ENCODE measurements around the gene RYR1. TPM values are rescaled to one million over a fixed set of nuclear protein-coding genes. Genes with fewer than 3 reads are reported as not detected.

Gene RYR1
- total RNA-seq, 2 experiments from 2014 or later = 0.54 to 1.4 TPM

DNA sequence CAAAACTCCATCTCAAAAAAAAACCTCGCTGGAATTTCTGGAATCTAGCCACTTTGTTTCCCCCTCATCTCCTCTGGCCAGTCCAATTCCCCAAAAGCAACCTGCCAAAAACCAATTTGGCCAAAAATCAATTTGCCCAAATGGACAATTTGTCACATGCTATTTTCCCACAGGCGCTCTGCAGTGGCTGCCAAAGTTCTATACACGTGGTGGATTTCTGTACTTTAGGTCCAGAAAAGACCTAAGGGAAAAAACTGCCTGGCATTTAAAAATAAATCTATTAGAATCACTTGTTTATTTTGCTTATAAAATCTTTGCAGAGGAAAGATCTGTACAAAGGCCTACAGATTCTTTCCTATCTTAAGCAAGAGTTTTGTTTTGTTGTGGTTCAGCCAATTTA lies 104.9 kb downstream of the RYR1 start:
- TF ChIP-seq, protein P1, sequence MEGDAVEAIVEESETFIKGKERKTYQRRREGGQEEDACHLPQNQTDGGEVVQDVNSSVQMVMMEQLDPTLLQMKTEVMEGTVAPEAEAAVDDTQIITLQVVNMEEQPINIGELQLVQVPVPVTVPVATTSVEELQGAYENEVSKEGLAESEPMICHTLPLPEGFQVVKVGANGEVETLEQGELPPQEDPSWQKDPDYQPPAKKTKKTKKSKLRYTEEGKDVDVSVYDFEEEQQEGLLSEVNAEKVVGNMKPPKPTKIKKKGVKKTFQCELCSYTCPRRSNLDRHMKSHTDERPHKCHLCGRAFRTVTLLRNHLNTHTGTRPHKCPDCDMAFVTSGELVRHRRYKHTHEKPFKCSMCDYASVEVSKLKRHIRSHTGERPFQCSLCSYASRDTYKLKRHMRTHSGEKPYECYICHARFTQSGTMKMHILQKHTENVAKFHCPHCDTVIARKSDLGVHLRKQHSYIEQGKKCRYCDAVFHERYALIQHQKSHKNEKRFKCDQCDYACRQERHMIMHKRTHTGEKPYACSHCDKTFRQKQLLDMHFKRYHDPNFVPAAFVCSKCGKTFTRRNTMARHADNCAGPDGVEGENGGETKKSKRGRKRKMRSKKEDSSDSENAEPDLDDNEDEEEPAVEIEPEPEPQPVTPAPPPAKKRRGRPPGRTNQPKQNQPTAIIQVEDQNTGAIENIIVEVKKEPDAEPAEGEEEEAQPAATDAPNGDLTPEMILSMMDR (conservative IDR thresholded peaks at IDR 0.05; ENCODE audit: low read length) = no peak
- no peak for TF ChIP-seq EZH2phosphoT487 (IDR thresholded peaks at IDR 0.05; ENCODE audit: borderline replicate concordance, low read depth, low read length)
- no peak for DNase-seq (ENCODE audit: low spot score)
- Histone ChIP-seq H3K27ac (ENCODE audit: low read depth, low read length, poor library complexity, severe bottlenecking) (no peak overlapping the region), H3K9me2 (ENCODE audit: insufficient read depth, low read length) (no peaks in the 10 kb centered on the region), H3K9me3 (ENCODE audit: low read length) (no peaks in the 10 kb centered on the region), H2AFZ (ENCODE audit: low read length) (peak overlapping the region; percentile 97), H3K4me1 (ENCODE audit: insufficient read depth, low read length, poor library complexity, severe bottlenecking) (peaks cover 15% of the 10 kb centered on the region), H3K79me2 (ENCODE audit: insufficient read depth, low read depth, low read length) (no peaks in the 10 kb centered on the region), H3K4me2 (ENCODE audit: low read length) (peak overlapping the region; percentile 57), H4K20me1 (ENCODE audit: insufficient read depth, low read length) (no peaks in the 10 kb centered on the region), H3K36me3 (ENCODE audit: insufficient read depth, low read length) (no peaks in the 10 kb centered on the region), H3K4me3 (ENCODE audit: low read depth, low read length, poor library complexity, severe bottlenecking) (no peak overlapping the region)
- ChIA-PET CTCF (ENCODE audit: unreplicated experiment) (no interaction called here), POLR2A (interaction anchor here (0.7 kb wide), 2 partner anchors 48 to 339 kb away, joined by 3 to 6 read pairs; partner anchors contain the start of gene RINL)
- BruUV-seq (replicated peaks) = no TSS peak
- intact Hi-C loops (cut with micrococcal nuclease; ENCODE audit: unreplicated experiment) = no loop called here

DNA sequence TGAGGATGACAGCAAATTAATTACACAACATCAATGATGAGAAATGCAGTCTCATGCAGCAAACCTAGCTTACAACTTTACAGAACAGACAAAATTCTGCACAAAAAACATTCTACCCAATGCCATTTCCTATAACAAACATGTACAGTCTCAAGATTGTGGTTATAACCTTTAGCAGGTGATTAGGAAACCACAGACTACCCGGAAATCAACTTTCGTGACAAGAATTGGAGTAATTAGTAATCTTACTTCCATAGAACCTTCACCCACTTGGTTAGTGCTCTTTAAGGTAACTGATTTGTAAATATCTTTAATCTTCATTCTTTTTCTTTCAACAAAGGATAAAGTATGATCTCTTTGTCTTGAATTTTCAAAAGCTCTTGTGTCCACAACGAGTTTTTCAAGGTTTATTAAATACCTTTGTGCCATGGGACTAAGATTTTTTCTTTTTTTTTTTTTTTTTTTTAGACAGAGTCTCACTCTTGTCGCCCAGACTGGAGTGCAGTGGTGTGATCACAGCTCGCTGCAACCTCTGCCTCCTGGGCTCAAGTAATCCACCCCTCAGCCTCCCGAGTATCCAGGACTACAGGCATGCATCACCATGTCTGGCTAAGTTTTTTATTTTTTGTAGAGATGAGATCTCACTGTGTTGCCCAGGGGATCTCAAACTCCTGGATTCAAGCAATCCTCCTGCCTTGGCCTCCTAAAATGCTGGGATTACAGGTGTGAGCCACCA lies 105.5 kb downstream of the RYR1 start:
- Histone ChIP-seq H3K79me2 (ENCODE audit: insufficient read depth, low read depth, low read length) (no peaks in the 10 kb centered on the region), H3K4me2 (ENCODE audit: low read length) (peak overlapping the region; percentile 57), H3K4me3 (ENCODE audit: low read depth, low read length, poor library complexity, severe bottlenecking) (no peak overlapping the region), H3K4me1 (ENCODE audit: insufficient read depth, low read length, poor library complexity, severe bottlenecking) (peaks cover 16% of the 10 kb centered on the region), H3K36me3 (ENCODE audit: insufficient read depth, low read length) (no peaks in the 10 kb centered on the region), H3K9me3 (ENCODE audit: low read length) (no peaks in the 10 kb centered on the region), H3K27ac (ENCODE audit: low read depth, low read length, poor library complexity, severe bottlenecking) (no peak overlapping the region), H2AFZ (ENCODE audit: low read length) (peak overlapping the region; percentile 97), H3K9me2 (ENCODE audit: insufficient read depth, low read length) (no peaks in the 10 kb centered on the region), H4K20me1 (ENCODE audit: insufficient read depth, low read length) (no peaks in the 10 kb centered on the region)
- BruUV-seq (replicated peaks) = no TSS peak
- POLR2A ChIA-PET = interaction anchor here (0.6 to 0.7 kb wide), 3 partner anchors 47 to 339 kb away, joined by 3 to 6 read pairs (median 3); partner anchors contain the start of gene RINL
- no peak for TF ChIP-seq EZH2phosphoT487 (IDR thresholded peaks at IDR 0.05; ENCODE audit: borderline replicate concordance, low read depth, low read length)
- TF ChIP-seq, protein P1 (conservative IDR thresholded peaks at IDR 0.05; ENCODE audit: low read length) = no peak
- CTCF ChIA-PET (ENCODE audit: unreplicated experiment) = no interaction called here
- DNase-seq (ENCODE audit: low spot score) = peak; percentile 33
- intact Hi-C loops (cut with micrococcal nuclease; ENCODE audit: unreplicated experiment) = no loop called here

DNA sequence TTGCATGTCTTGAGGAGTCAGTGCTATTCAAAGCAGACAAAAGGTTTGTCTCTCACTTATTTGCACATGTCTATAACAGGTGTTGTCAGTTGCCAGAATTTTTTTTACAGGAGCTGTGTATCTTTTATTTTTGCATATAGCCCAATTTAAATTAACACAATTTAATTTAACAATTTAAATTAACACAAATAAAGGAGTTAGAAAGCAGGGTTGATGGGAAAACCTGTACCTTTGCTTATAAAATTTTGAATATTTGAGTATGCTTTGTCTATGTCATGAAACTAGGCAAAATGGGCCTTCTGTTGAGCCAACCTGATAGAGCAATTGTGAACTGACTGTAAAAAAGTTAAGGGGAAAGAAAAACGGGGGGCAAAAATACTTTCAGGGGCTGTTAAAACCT lies 106.3 kb downstream of the RYR1 start:
- POLR2A ChIA-PET = interaction anchor here (0.6 kb wide), 1 partner anchor 88 kb away, joined by 3 read pairs; no protein-coding TSS in a partner anchor
- TF ChIP-seq, protein P1 (conservative IDR thresholded peaks at IDR 0.05; ENCODE audit: low read length) = no peak
- TF ChIP-seq EZH2phosphoT487 (IDR thresholded peaks at IDR 0.05; ENCODE audit: borderline replicate concordance, low read depth, low read length) = no peak
- peaks cover 24% of the 10 kb centered on the region for H3K4me1 ChIP-seq (ENCODE audit: insufficient read depth, low read length, poor library complexity, severe bottlenecking)

More for the DNA sequence above, 106.3 kb downstream of the RYR1 start:
- no peaks in the 10 kb centered on the region for H3K79me2 ChIP-seq (ENCODE audit: insufficient read depth, low read depth, low read length)
- H3K4me2 ChIP-seq (ENCODE audit: low read length) = no peak overlapping the region
- H3K36me3 ChIP-seq (ENCODE audit: insufficient read depth, low read length) = no peaks in the 10 kb centered on the region
- intact Hi-C loops (cut with micrococcal nuclease; ENCODE audit: unreplicated experiment) = loop anchor here (10.0 kb wide), 1 partner anchor 185 kb away; no protein-coding TSS in a partner anchor
- H3K9me2 ChIP-seq (ENCODE audit: insufficient read depth, low read length) = no peaks in the 10 kb centered on the region
- BruUV-seq (replicated peaks) = no TSS peak
- H3K27ac ChIP-seq (ENCODE audit: low read depth, low read length, poor library complexity, severe bottlenecking) = no peak overlapping the region
- CTCF ChIA-PET (ENCODE audit: unreplicated experiment) = no interaction called here
- H4K20me1 ChIP-seq (ENCODE audit: insufficient read depth, low read length) = no peaks in the 10 kb centered on the region
- no peak overlapping the region for H3K4me3 ChIP-seq (ENCODE audit: low read depth, low read length, poor library complexity, severe bottlenecking)
- H3K9me3 ChIP-seq (ENCODE audit: low read length) = no peaks in the 10 kb centered on the region
- no peak for DNase-seq (ENCODE audit: low spot score)
- peak overlapping the region; percentile 97; the same call in 1 of the 2 replicates for H2AFZ ChIP-seq (ENCODE audit: low read length)

Measured in OCI-LY7 (cell line).